Medulla oblongata (tissue), 1 donor: ENCODE results near the gene PDLIM5.
A peak's percentile ranks its signal among the peaks of the same experiment; 100 is the strongest.
"Not testable (repeated sequence)": the region's sequence is repeated elsewhere in the genome, so short reads cannot be mapped to it uniquely, and the experiment has no call there.

Experiments used
- DNase-seq: peaks from one replicate; pipeline ENCODE4 v3.0.0-alpha.2; 2015; ENCODE audit errors: extremely low spot score

Gene PDLIM5

DNA sequence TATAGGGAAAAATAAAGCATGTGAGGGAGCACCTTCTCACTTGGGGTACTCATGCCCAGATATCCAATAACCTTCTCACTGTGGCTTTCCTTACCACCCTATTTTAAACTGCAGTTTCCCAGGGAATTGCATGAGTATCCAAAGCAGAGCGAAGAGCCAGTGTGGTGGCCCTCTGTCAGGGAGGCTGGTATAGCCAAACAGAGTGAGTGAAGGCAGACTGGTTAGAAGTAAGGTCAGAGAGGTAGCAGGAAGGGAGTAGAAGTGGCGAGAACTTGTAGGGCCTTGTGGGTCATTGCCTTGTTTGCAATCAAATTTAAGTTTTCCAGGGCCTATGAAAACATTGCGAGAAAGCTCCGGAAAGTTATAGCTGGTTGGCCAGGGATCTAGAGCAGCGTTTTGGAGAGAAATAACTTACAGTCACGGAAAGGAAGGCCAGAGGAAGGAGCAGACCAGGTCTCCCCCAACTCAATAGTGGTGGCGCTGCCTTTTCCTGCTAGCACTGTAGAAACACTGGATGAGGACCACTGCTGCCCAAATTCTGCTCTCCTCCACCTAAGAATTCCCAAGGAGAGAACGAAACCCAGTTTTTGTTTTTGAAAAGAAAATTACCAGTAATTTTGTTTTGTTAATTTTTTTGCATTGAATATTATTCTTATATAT lies 77.2 kb downstream of the PDLIM5 start:
- no peak for DNase-seq

DNA sequence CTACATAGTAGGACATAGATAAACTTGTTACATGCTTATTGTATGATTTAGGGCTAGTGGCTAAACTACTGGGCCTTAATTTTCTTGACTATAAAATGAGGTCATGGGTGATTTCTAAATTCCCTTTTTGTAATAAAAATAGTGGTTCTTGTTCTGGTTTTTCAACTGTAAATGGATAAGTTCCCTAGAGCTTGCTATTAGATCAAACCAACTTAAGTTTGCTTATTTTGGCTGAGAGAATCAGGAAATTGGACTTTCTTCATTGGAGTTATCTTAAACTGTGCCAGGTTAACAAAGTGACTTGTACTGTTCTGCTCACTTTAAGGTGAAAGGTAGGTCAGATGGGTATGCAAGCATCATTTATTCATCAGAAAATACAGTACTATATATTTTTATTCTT lies 78.3 kb downstream of the PDLIM5 start:
- DNase-seq, result no peak

DNA sequence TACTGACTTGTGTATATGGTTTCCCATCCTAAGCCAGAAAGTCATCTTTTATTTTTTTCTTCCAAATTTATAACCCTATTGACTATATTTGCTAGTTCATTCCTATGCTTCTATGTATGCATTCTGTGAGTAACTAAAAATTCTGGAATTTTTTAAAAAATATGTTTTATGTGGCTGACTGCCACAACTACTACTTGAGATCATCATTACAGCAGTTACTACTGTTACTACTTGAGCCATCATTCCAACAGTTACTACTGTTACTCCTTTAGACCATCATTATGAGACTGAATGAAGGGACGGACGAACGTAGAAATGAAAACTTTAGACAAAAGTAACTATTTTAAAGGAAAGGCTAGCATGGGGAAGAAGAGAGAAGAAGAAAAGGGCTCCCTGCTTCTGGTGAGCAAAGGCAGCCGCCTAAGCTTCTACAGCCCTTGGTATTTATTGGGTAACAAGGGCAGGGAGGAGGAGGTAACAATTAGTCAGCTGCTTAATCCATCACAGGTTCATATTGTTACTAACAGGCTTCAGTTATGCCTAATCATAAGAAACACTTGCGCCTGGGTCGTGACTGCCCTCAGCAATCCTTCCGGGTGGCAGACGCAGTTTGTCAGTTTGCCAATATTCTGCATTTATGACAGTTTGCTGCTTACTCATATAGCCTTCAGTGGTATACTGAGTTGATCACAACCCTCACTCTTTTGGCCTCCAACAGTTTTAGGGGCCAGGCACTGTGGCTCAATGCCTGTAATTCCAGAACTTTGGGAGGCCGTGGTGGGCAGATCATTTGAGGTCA lies 80.4 kb downstream of the PDLIM5 start:
- no peak for DNase-seq

DNA sequence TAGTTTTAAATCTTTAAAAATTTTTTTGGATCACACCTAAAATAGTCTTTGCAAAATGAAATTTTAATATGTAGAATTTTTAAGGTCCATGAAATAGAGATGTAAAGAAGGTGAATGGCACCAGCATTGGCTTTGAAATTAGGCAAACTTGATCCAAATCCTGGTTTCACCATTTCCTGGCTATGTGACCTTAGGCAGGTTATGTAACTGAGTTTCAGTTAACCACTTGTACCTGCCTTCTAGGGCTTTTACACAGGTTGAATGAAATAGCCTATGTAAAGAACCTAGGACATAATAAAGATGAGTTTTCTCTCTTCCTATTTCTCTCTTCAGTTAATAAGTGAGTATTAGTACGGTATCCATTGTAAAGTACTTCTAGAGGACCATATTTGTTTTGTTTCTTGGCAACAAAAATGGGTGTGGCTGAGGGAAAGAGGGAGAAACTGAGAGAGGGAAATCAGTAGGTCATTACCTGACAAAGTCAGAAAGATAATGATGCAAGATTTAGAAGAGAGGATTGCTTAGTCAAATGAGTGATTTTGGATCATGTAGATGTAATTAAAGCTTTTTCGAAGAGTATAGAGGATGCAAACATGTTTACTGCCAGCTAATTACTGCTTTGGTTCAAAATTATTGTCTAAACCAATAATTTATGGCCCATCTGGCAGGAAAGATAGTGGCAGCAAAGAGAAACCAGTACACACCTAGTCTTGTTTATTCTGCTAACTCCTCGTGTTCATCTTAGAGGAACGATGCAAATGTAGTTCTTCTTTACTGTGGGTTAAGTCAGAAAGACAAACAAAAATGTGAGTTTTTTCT lies 81.9 kb downstream of the PDLIM5 start:
- no peak for DNase-seq

DNA sequence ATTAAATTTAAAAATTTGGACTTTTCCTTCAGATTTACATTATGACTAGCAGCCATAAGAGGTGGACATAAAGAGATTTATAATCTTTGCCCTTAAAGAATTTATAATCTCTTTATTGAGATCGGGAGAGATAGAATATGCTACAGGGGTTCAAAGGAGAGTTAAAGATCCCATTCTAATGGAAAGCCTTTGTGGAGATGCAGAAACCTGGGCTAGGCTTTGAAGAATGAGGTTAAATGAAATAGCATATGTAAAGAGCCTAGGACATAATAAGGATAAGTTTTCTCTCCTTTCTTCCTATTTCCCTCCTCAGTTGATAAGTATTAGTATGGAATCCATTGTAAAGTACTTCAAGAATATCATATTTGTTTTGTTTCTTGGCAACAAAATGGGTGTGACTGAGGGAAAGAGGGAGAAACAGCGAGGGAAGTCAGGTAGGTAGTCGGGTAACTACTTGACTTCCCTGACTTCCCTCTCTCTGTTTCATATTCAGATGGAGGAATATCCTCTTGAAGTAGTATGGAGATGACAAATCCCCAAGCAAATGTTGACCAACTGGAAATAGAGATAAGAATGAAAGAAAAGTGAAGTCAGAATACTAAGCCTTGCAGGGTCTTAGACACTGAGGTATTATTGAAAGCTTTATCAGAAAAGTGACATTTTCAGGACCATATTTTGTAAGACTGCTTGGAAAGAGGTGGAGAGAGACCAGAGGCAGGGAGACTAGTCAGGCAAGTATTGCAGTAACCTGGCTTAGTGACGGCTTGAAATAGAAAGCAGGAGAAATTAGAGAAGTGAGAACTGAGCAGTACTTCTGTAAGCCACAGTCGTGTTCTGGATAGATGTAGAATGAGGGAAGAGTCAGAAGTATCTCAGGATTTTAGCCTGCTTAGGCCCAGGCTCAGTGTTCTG lies 82.9 kb downstream of the PDLIM5 start:
- peak; percentile 39 for DNase-seq

DNA sequence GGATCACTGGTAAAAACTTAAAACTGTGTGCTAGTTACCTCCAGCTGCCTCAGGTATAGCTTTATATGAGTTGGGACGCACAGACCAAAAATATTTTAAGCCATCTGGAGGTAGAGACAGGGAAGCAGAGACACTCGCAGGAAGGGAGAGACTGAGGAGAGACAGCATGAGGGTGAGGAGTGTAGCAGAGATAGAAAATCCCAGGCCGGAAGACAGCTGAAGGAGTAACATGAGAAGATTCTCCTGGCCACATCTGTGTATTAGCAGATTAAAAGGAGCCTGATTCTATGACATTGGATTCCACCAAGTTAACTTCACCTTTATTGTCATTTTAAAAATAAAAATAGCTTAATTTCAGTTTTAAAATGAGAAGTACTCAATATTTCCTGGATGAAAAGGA lies 84.3 kb downstream of the PDLIM5 start:
- no peak for DNase-seq

DNA sequence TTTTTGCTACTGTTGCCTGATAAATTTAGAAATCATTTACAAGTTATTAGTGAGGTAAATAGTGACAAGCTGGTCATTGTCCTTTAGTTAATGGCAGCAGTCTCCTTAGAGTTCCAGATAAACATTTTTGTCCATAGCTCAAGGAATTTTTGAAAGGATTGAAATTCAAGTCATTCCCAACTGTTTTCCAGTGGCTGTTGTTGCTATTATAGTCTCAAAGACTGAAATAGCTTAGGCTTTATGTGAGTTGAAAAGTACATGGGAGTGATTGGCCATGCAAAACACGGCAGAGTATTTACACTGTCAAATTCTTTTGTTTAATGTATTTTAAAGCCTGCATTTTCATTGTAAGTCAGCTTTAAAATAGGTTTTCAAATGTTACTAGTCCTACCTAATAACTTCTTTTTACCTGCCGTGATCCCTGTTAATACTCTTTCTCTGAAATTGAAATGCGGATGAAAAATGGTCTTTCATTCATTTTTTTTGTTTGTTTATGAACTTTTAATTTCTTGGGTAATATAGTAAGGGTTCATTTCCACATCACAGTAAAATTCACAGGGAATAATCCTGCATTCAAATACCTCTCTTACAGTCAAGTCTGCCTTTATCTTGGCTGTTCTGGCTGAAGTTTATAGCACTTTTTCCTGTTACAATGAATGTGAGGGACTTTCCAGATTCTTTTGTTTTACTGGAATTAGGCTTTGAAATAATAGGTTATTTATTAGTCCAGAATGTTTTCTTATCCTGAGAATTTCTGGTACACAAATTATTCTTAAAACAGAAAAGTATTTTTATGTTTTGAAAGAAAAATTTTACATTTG lies 85.1 kb downstream of the PDLIM5 start:
- no peak for DNase-seq

DNA sequence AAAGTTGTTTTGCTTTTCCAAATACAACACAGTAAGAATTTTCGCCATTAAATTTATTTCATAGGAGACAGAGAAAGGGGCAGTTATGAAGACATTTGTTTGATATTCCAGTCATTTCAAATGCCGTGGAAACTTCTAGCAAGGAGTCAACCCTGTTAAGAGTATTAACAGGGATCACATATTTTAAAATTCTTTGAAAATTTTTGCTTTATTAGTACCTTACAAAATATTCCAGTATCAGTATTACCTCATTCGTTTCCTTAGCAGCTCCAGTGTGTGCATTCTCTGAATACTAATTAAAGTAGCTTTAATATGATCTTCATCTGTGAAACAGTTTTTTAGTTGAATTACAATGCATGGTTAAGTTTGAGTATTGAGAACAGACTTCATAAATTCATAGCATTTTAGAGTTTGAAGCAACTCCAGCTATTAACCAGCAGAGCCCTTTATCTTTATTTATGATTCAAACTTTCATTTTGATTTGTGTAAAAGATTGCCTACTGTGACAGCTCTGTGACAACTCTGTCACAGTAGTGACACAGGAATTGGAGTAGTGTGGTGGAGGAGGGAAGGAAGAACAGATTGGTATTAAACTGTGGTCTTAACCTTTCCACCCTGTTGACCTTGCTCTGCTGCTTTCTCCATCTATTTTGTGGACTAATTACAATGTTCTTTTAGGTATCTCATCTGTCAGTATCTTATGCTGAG lies 86.3 kb downstream of the PDLIM5 start:
- no peak for DNase-seq

DNA sequence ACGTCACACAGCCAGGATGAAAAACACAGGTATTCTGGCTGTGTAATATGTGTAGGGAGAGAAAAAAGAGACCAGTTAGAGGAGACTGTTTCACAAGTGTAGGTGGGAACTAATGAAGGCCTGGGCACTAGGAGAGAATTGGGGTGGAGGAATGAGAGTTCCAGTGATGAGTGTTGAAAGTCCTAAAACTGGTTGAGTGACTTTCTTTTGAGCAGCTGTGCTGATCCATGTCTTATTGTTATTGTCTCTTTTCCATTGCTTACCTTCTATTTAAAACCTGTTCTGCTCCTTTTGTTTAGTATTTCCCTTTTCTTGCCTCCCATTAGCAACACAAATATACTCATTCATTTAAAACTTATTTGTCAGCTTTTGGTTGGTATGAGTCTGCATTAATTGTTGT lies 88.7 kb downstream of the PDLIM5 start:
- DNase-seq, result no peak

DNA sequence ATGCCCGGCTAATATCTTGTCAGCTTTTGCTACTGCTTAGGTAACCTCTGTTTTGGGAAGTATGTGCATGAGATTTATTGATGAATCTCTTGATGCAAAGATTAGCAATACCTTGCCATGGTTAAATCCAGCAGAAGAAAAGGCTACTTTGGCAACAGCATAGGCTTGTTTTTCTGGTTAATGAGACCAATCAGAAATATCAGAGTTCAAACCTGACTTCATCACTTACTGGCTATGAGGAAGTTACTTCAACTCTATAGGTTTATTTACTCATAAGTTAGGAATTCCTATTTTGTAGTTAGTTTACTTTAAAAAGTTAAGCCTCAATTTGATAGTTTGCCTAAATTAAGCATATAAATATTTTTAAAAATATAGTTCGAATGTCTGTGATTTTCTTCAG lies 93.1 kb downstream of the PDLIM5 start:
- DNase-seq, result no peak

DNA sequence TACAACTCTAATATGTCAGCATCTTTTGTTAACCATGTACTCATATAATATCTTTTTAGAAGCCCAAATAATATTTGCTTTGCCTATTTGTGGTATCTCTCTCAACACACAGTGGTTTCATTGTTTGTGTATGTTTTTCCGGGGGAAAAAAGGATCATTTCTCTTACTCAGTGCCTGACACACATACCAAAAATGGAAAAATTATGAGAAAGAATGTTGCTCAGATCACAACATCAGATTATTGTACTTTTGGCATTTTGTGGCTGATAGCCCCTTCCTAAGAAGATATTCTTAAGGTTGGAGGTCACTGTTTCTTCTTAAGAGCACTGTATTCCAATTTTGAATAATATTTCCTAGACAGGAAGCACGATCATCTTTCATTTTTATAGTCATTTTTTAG lies 93.6 kb downstream of the PDLIM5 start:
- DNase-seq, result no peak

DNA sequence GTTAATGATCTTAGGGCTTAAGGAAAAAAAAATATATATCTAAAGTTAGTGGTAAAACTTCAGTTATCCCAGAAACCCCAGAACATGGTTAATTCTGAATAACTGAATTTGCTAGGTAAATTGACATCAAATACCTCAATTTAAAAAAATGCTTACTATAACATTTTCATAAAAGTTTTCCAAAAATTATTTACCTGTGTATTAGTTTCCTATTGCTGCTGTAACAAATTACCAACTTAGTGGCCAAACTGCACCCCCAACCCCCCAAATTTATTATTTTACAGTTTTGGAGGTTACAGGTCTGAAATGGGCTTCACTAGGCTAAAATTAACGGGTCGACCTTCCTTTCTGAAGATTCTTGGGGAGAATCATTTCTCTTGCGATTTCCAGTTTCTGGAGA lies 95.2 kb downstream of the PDLIM5 start:
- DNase-seq, result no peak

DNA sequence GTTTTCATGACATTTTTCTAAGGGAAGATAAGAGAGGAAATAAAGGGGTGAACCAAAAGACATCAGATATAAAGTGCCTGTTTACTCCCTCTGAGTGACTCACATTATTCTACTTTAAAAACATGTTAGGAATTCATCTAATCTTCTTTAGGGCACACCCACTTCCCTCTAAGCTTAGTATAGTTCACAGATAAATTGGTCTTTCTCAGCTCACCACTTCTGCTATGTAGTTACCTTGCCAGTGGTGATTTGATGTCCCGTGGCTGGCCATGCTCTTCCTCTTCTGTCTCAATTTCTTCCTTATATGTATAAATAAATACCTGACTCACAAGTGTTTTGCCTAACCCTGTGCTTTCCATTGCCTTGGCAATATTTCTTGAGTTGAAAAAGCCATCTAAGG lies 96.8 kb downstream of the PDLIM5 start:
- no peak for DNase-seq

DNA sequence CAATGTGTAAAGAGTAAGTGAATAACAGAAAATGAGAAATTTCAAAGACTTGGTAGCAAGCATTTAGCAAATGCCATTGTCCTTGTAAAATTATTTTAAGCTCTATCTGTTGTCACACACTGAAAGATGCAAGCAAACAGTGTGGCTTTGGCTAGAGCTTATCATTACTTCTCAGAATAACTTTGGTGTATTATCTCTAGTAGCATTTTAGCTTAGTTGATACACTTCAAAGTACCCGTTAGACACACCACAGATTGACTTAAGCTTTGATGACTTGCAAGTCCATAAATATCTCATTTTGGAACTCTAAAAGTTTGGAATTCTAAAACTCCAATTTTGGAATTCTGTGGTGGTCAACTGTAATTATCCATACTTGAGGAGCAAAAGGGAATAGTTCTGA lies 98.6 kb downstream of the PDLIM5 start:
- no peak for DNase-seq

DNA sequence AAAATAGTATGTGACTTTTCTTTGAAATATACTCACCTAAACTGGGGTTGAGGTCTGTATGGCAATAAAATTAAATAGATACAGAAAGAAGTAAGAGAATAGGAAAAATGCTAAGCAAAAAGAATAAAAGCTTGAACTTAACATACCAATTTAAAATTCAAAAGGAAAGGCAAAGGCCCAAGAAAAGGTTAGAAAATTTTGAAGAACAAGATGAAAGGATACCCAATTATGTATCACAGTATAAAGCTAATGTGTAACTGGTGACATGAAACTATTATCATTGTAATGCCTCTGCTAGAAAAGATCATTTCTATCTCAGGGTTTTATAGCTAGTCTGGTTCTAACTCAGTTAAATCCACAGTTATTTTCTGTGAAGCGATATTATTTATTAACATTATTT lies 99.1 kb downstream of the PDLIM5 start:
- no peak for DNase-seq

DNA sequence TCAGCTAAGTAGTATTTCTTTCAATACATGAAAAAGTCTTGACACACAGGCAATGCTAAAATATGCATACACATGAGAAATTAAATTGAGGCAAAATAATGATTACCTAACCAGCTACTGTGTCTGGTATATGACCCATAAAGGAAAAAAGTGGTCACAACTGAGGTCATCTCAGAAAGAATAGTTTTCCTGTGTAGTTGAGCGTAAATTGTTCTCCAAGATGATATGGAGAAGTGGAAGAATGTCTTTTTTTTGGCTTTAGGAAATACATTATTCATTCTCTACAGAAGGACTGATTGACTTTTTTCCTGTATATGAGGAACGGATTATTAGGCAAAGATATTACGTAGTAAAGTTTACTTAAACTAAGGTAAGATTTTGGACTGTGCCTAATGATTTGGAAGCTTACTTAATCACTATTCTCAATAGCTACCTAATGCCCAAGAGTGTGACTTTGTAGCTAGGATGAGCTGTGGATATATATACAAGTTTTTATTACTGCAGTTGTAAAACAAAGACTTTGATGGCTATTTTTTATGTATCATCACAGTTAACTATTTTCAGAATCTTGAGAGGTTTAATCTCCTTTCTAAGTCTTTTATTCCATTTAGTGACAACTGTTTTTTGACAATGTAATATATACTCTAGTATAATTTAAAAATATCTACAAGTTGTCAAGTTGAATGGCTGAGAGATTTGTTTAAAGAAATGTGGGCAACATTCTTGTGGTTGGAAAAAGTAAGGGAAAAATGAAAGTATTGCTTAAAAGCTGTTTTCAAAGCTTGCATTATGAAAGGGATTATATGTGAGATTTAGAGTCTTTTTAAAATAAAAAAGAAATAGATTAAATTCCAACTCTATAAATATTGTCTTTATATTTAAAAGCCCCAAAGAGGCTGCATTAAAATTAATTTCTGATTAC lies 100.2 kb downstream of the PDLIM5 start:
- DNase-seq, result no peak

DNA sequence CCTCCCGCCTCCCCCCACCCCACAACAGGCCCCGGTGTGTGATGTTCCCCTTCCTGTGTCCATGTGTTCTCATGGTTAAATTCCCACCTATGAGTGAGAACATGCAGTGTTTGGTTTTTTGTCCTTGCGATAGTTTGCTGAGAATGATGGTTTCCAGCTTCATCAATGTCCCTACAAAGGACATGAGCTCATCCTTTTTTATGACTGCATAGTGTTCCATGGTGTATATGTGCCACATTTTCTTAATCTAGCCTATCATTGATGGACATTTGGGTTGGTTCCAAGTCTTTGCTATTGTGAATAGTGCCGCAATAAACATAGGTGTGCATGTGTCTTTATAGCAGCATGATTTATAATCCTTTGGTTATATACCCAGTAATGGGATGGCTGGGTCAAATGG lies 104.3 kb downstream of the PDLIM5 start:
- not testable (repeated sequence) for DNase-seq

DNA sequence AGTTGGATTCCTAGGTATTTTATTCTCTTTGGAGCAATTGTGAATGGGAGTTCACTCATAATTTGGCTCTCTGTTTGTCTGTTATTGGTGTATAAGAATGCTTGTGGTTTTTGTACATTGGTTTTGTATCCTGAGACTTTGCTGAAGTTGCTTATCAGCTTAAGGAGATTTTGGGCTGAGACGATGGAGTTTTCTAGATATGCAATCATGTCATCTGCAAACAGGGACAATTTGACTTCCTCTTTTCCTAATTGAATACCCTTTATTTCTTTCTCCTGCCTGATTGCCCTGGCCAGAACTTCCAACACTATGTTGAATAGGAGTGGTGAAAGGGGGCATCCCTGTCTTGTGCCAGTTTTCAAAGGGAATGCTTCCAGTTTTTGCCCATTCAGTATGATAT lies 105.9 kb downstream of the PDLIM5 start:
- DNase-seq, result not testable (repeated sequence)

DNA sequence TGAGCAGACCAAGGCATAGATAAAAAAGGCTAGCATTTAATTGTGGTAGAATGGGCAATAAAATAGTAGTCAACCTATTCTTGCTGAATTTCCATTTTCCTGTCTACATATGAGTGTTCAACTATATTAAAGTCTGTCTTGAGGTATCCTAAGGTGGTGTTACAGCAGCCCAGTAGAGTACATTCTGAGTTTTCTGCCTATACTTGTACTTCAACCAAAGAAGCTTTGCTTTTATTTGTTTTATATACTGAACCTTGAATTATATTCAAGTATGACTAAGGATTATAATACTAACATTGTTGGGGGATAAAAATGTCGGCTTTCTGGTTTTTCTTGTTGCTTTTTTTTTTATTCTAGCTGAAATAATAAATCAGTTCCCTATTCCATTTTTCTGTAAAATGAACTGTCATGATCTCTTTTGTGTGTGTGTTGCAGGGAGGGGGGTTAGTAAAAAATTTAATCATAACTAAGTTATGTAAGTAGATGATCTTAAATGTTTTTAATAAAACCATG lies 106.7 kb downstream of the PDLIM5 start:
- DNase-seq, result no peak
